PFSK-1 (cell line): ENCODE data around the gene STAT1.

Source experiments
- FOXP2 ChIP-seq: optimal IDR thresholded peaks from 2 replicates; pipeline ENCODE3; 2011; ENCODE audit warnings: borderline replicate concordance, control low read depth, inconsistent platforms; ENCODE audit not compliant: insufficient read depth; ENCODE audit errors: extremely low read length, extremely low read depth
- POLR2AphosphoS5 ChIP-seq: IDR thresholded peaks from 2 replicates; pipeline ENCODE4 v1.6.1; 2012; ENCODE audit warnings: low read depth, mild to moderate bottlenecking, control low read depth, low read length, moderate library complexity
- SIN3A ChIP-seq: IDR thresholded peaks from 2 replicates; pipeline ENCODE4 v1.6.1; 2012; ENCODE audit warnings: mild to moderate bottlenecking, low read length, moderate library complexity, borderline replicate concordance; ENCODE audit not compliant: insufficient read depth
- TAF1 ChIP-seq: IDR thresholded peaks from 2 replicates; pipeline ENCODE4 v1.6.1; 2012; ENCODE audit warnings: low read length, control low read depth, borderline replicate concordance; ENCODE audit not compliant: insufficient read depth
- TF ChIP-seq, protein P1 (sequence below), 2 experiments: IDR thresholded peaks; 2 replicates each; pipeline versions ENCODE4 v1.6.1 to v1.8.0; 2011 to 2012; ENCODE audit warnings: low read depth in 2 of 2, low read length in 2 of 2, control low read depth in 1 of 2, inconsistent platforms in 1 of 2, mild to moderate bottlenecking in 1 of 2, moderate library complexity in 1 of 2; ENCODE audit not compliant: insufficient read depth in 1 of 2

DNA sequence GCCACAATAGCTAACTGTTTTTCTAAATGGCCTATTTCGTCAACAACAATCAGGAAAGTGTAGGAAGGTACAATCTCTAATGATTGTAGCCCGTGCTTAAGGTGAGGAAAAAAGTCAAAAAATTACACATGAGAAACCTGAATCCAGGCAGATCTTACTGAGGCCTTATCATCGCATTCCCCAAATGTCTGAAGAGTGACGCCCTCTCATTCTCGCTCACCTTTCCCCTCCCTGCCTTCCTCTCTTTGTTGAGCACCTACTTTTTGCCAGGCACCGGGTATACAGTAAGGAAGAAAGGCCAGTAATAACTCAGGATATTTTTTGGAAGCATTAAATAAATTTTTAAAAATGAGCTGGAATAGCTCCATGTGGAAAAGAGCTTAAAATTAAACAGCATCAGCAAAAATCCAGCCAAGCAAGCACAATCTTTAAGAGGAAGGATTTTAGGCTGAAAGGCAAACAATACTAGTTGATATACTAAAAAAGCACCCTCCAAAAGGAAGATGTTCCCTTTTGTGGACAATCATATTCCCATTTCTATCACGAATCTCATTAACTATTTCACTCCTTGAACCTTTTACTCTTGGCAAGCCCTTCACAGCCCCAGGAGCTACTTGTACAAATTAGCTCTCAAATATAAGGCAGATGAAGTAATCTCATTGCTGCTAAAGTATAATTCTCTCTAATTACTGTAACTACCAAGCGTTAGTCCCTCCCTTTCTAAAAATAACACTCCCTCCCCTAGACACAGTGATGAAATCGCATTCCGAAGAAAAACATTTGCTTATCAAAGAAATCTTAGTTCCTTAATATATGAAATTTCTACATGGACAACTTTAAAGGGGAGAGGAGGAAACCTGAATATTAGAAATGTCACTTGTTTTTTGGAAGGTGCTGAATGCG lies 40.0 kb downstream of the STAT1 start:
- TF ChIP-seq POLR2AphosphoS5 (no peak), TAF1 (no peak), FOXP2 (no peak), SIN3A (no peak)
- TF ChIP-seq, protein P1, sequence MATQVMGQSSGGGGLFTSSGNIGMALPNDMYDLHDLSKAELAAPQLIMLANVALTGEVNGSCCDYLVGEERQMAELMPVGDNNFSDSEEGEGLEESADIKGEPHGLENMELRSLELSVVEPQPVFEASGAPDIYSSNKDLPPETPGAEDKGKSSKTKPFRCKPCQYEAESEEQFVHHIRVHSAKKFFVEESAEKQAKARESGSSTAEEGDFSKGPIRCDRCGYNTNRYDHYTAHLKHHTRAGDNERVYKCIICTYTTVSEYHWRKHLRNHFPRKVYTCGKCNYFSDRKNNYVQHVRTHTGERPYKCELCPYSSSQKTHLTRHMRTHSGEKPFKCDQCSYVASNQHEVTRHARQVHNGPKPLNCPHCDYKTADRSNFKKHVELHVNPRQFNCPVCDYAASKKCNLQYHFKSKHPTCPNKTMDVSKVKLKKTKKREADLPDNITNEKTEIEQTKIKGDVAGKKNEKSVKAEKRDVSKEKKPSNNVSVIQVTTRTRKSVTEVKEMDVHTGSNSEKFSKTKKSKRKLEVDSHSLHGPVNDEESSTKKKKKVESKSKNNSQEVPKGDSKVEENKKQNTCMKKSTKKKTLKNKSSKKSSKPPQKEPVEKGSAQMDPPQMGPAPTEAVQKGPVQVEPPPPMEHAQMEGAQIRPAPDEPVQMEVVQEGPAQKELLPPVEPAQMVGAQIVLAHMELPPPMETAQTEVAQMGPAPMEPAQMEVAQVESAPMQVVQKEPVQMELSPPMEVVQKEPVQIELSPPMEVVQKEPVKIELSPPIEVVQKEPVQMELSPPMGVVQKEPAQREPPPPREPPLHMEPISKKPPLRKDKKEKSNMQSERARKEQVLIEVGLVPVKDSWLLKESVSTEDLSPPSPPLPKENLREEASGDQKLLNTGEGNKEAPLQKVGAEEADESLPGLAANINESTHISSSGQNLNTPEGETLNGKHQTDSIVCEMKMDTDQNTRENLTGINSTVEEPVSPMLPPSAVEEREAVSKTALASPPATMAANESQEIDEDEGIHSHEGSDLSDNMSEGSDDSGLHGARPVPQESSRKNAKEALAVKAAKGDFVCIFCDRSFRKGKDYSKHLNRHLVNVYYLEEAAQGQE (IDR thresholded peaks at IDR 0.05; ENCODE audit: insufficient read depth in 1 of 2, low read depth in 2 of 2, low read length in 2 of 2) = no peak
